Fibroblast of mammary gland (primary cell): ENCODE measurements around the gene SLC44A1.

Source experiments
- DNase-seq: peaks from one replicate; pipeline ENCODE4 v3.0.0-alpha.2; 2010; ENCODE audit warnings: low read depth
- H3K4me3 ChIP-seq: 2 replicates; pipeline ENCODE4 v1.5.1; 2011; ENCODE audit warnings: low read depth, mild to moderate bottlenecking, low read length, moderate library complexity; ENCODE audit not compliant: control insufficient read depth
- TF ChIP-seq, protein P1 (sequence below): conservative IDR thresholded peaks from 2 replicates; pipeline ENCODE4 v1.5.1; 2011; ENCODE audit warnings: low read depth, low read length, inconsistent platforms; ENCODE audit not compliant: control insufficient read depth, insufficient read depth

The SLC44A1 gene

DNA sequence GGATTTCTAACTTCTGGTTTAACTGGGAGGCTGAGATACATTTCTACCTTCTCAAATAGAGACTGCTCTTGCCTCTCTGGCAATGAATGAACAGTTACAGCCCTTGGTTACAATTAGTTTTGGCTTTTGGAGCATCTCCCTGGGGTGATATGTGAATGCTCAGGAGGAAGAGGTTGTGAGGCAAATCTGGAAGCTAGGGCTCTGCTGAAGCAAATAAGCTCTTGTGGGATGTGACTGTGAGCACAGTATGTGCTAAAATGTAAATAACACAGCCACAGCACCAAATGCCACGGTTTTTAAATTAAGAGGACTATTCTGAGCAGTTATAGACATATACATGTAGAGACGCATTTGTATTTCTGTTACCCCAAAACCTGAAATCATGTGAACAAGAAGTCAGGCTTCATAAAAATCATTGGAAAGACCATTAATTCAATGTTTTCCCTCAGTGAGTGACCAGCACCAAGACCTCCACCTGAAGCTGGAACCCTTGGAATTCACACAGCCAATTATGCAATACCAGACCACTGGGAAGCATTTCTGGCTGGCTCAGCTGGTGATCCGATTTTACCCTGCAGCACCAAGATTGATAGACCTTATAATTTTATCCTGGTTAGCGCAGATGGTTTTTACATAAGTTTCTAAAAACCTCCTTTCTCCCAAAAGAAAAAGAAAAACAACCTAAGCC, 3.0 kb upstream of the SLC44A1 start:
- H3K4me3 ChIP-seq: no peak overlapping the region
- no peak for DNase-seq
- TF ChIP-seq, protein P1, sequence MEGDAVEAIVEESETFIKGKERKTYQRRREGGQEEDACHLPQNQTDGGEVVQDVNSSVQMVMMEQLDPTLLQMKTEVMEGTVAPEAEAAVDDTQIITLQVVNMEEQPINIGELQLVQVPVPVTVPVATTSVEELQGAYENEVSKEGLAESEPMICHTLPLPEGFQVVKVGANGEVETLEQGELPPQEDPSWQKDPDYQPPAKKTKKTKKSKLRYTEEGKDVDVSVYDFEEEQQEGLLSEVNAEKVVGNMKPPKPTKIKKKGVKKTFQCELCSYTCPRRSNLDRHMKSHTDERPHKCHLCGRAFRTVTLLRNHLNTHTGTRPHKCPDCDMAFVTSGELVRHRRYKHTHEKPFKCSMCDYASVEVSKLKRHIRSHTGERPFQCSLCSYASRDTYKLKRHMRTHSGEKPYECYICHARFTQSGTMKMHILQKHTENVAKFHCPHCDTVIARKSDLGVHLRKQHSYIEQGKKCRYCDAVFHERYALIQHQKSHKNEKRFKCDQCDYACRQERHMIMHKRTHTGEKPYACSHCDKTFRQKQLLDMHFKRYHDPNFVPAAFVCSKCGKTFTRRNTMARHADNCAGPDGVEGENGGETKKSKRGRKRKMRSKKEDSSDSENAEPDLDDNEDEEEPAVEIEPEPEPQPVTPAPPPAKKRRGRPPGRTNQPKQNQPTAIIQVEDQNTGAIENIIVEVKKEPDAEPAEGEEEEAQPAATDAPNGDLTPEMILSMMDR: no peak

DNA sequence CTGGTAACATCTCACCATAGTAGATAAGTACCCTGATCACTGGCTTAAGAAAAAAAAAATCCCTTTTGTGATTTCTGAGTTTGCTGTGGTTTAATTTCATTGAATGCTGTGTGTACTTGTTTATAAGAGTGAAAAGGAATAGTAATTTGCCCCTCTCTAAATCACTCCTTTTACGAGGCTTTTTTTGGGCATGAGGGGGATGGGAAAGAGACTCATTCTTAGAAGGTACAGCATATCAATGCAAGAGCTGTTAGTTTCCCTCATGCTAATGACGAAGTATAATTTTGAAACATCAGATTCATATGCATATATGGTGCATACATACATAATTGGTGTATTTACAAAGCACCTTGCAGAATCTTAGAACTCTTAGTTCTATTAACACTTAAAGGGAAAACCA, 2.4 kb upstream of the SLC44A1 start:
- no peak overlapping the region for H3K4me3 ChIP-seq
- TF ChIP-seq, protein P1: no peak
- DNase-seq: no peak

DNA sequence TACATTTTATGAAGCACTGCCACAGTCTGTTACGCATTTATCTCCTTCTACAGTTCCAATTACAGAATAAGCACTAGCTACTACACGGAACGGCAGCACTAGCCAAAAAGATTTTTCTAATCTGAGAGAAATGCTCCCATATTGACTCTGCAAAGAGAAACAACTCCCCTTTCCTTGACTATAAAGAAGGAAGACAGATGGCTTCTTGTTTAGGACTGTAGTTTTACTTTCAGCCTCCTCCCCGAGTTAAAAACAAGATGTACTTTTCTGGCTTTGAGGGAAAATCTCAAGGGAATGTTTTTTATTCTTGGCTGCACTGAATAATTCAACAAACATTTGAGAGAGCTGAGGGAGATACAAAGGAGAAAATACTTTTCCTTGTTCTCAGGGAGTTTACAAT, 1.9 kb upstream of the SLC44A1 start:
- DNase-seq: peak; percentile 75
- TF ChIP-seq, protein P1: no peak
- no peak overlapping the region for H3K4me3 ChIP-seq

DNA sequence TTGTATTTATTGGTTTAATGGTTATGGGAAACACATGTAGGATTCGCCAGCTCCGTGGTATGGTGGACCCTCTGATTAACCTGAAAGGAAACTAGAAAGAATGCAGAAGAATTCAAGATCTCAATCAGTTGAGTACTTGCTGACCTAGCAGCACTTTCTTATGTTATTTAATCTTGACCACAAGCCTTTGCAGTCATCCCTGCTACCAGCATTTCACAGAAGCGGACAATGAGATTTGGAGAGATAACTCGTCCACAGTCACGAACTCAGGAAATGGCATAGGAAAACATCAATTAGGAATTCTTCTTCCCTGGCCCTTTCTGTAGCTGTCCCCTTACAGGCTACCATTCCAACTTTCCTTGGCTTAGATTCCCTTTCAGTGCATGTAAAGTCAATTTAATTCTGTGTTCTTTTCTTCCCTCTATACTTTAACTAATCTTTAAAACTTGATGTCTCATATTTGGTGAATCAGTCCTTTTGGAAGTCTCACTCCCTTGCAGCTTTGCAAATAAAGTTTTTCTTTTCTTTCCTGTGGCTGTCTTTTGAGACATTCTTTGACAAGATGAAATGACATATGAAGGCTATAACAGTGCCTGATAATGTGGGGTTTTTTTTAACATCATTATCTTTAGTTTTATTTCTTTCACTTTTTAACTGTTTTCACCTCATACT, 1.3 kb upstream of the SLC44A1 start:
- TF ChIP-seq, protein P1: no peak
- DNase-seq: peak; percentile 42
- H3K4me3 ChIP-seq: no peak overlapping the region

DNA sequence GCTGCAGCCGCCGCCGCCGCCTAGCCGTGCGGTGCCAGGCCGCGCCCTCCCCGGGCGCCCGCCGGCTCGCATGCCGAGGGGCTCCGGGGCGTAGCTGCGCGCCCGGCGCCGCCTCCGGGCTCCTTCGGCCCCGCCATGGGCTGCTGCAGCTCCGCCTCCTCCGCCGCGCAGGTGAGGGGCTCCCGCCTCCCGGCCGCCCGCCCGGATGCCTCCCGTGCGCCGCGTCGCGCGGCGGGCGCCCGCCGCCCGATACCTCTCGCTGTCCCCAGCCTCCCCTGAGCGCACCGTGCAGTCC, 230 bp downstream of the SLC44A1 start:
- TF ChIP-seq, protein P1: no peak
- peak overlapping the region; percentile 72 for H3K4me3 ChIP-seq
- no peak for DNase-seq

DNA sequence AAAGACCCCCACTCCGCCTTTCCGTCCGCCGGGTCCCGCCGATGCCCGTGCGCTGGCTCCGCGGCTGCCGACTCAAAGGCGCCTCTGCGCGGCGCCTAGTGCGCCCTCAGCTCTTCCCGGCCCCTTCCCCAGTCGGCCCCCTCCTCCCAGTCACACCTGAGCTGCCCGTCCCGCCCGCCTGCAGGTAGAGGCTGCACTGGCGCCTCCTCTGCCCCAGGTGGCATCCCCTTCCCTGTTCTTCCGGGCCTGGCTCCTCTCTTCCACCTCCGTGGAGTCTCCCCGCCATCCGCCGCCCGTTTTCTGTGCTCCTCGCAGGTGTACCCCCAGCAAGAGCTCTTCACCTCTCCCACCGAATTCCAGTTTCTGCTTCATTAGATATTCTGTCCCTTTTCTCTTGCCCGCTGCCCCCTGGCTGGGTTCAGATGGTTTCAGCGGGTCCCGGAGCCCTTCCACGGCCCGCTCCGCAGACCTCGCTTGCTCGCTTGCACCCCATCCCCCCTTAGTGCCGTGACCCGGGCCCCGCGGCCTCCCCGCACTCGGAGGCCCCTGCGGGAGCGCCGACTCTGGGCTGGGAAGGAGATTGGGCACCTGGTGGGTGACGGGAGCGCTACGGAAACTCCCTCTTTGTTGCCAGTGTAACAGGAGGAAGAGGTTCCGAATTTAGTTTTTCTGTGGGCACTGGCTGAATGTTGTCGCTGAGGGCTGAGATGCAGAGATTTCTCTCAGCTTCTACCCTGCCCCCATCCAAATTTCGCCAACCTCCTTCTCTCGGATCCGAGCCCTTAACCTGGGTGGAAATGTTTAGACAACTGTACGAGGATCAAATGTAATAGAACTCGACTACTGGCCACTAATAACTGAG, 809 bp downstream of the SLC44A1 start:
- peak overlapping the region; percentile 72 for H3K4me3 ChIP-seq
- peak; percentile 35 for DNase-seq
- TF ChIP-seq, protein P1: no peak
